Natural killer cell (primary cell): ENCODE data around the gene TGFBI. TPM values are rescaled to one million over a fixed set of nuclear protein-coding genes. Genes with fewer than 3 reads are reported as not detected.

Experiments used
- ATAC-seq, 3 donors: fragments of 150-1000 bp in 2 of 3; fragments of 200-7000 bp in 1 of 3; cut with Tn5 transposase; 1 replicate in 1 of 3; 2 replicates in 2 of 3; pipeline ENCODE4 v1.10.0; 2021; ENCODE audit warnings: mild to moderate bottlenecking in 2 of 3, moderate library complexity in 2 of 3
- DNase-seq, 2 donors: peaks; one replicate each; pipeline versions ENCODE4 v3.0.0 to v3.0.0-alpha.2; 2013 to 2021; ENCODE audit warnings: mixed read lengths in 1 of 2
- H3K27ac ChIP-seq: one replicate; pipeline ENCODE4 v1.5.1; 2013; ENCODE audit warnings: mild to moderate bottlenecking, low read length
- H3K27me3 ChIP-seq: one replicate; pipeline ENCODE4 v1.6.1; 2013; ENCODE audit warnings: low read length; ENCODE audit not compliant: control insufficient read depth, insufficient read depth
- H3K36me3 ChIP-seq: one replicate; pipeline ENCODE4 v1.6.1; 2013; ENCODE audit warnings: low read length; ENCODE audit not compliant: control insufficient read depth, insufficient read depth
- H3K4me1 ChIP-seq: one replicate; pipeline ENCODE4 v1.6.1; 2013; ENCODE audit warnings: low read length; ENCODE audit not compliant: control insufficient read depth, insufficient read depth
- H3K4me3 ChIP-seq: one replicate; pipeline ENCODE4 v1.5.1; 2013; ENCODE audit warnings: low read length
- H3K9me3 ChIP-seq: one replicate; pipeline ENCODE4 v1.6.1; 2013; ENCODE audit warnings: low read length; ENCODE audit not compliant: control insufficient read depth, insufficient read depth
- H3K27ac Mint-ChIP-seq, 2 donors: one replicate each; pipeline ENCODE4 v1.8.0; 2022; ENCODE audit warnings: mild to moderate bottlenecking in 2 of 2, mixed read lengths in 2 of 2, moderate library complexity in 1 of 2
- H3K27me3 Mint-ChIP-seq, 2 donors: one replicate each; pipeline ENCODE4 v1.8.0; 2022; ENCODE audit warnings: low read depth in 2 of 2, mixed read lengths in 2 of 2
- H3K36me3 Mint-ChIP-seq: one replicate; pipeline ENCODE4 v1.8.0; 2022; ENCODE audit warnings: mixed read lengths
- H3K4me1 Mint-ChIP-seq, 2 donors: one replicate each; pipeline ENCODE4 v1.8.0; 2022; ENCODE audit warnings: mixed read lengths in 2 of 2
- H3K4me3 Mint-ChIP-seq: one replicate; pipeline ENCODE4 v1.8.0; 2022; ENCODE audit warnings: mild to moderate bottlenecking, moderate library complexity, mixed read lengths
- H3K9me3 Mint-ChIP-seq, 2 donors: one replicate each; pipeline ENCODE4 v1.8.0; 2022; ENCODE audit warnings: mixed read lengths in 2 of 2
- CTCF ChIP-seq: fragments of 200-600 bp; IDR thresholded peaks from one replicate; pipeline ENCODE4 v1.8.0; 2022; ENCODE audit warnings: antibody characterized with exemption
- WGBS: methylation state at CpG from one replicate; pipeline ENCODE4 v1.1.7; 2013; ENCODE audit warnings: missing lambda C conversion rate; ENCODE audit not compliant: insufficient coverage; 5-methylcytosine and 5-hydroxymethylcytosine counted together
- intact Hi-C: fragments of 100-400 bp; cut with micrococcal nuclease; formaldehyde crosslinking; loops from one replicate; pipeline ENCODE4 v1.14.2; 2022
- total RNA-seq, 4 donors: library from RNA; stranded (reverse); fragments of 120-200 nt in 1 of 4; gene quantifications; one replicate each; pipeline versions ENCODE4 v1.2.3 to v1.2.4, GENCODE V29; 2013 to 2022

Gene TGFBI
- total RNA-seq, 3 donors from 2014 or later (not counting 1 experiment from before 2014, with no cell fraction given), result 6.7 to 19.6 (median 18.5) TPM

- no peak for TF ChIP-seq CTCF
Measured at GRCh38 chr5:136052692-136053335, 24.0 kb downstream of the TGFBI start.

GRCh38 chr5:136053336-136054141 is 24.8 kb downstream of the TGFBI start:
- no peak overlapping the region for H3K4me3 ChIP-seq
- Mint-ChIP-seq H3K27me3 (peaks cover 10 to 26% of the 10 kb centered on the region in 2 donors), H3K9me3 (no peaks in the 10 kb centered on the region), H3K36me3 (no peaks in the 10 kb centered on the region), H3K27ac (no peak overlapping the region), H3K4me3 (no peak overlapping the region), H3K4me1 (no peaks in the 10 kb centered on the region)
- intact Hi-C loops, result no loop called here
- no peak overlapping the region for H3K27ac ChIP-seq
- no peaks in the 10 kb centered on the region for H3K4me1 ChIP-seq
- TF ChIP-seq CTCF, result no peak
- 95% methylated on average over 5 of the region's 6 CpGs for WGBS
- no peak for ATAC-seq
- H3K9me3 ChIP-seq, result no peaks in the 10 kb centered on the region
- no peak for DNase-seq
- no peaks in the 10 kb centered on the region for H3K36me3 ChIP-seq
- H3K27me3 ChIP-seq, result no peaks in the 10 kb centered on the region

More at GRCh38 chr5:136052692-136053335, 24.0 kb downstream of the TGFBI start:
- Histone ChIP-seq H3K36me3 (no peaks in the 10 kb centered on the region), H3K27ac (no peak overlapping the region), H3K9me3 (no peaks in the 10 kb centered on the region), H3K27me3 (no peaks in the 10 kb centered on the region), H3K4me3 (no peak overlapping the region), H3K4me1 (no peaks in the 10 kb centered on the region)
- Mint-ChIP-seq H3K9me3 (no peaks in the 10 kb centered on the region), H3K4me1 (no peaks in the 10 kb centered on the region), H3K36me3 (no peaks in the 10 kb centered on the region), H3K27me3 (peaks cover 10 to 22% of the 10 kb centered on the region in 2 donors), H3K4me3 (no peak overlapping the region), H3K27ac (no peak overlapping the region)
- DNase-seq, result no peak
- 89% methylated on average over 13 of the region's 13 CpGs for WGBS
- intact Hi-C loops, result no loop called here
- no peak for ATAC-seq

DNA sequence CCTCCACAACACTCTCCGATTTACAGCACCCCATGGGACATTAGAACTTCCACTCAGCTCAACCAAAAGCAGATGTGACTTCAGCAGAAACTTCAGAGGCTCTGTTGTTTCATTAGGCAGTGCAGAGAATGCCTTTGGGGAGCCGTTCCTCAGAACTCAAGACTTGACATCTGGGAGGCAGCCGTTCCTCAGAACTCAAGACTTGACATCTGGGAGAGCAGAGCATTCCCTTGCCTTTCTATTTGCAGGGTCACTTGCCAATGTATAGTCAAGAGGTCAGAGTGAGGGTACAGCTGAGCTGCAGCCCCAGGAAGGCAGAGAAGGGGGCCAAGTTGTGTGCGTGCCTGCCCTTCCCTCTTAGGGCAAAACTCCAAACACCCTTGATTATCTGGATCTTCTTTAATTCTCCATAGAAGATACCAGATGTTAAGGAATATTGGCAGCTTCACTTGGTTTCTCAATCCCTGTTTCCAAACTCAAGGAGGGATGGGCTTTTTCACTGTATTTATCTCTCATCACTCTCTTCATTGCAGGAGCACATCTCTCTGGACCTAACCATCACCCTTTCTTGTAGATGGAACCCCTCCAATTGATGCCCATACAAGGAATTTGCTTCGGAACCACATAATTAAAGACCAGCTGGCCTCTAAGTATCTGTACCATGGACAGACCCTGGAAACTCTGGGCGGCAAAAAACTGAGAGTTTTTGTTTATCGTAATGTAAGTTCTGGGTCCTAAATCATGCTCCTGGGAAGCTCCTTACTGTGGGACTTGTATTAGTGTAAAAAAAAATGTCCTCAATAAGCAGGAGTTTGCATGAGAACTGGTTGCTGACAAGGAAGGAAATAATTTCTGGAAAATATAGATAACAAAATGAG is 25.6 kb downstream of the TGFBI start:
- Histone ChIP-seq H3K4me3 (no peak overlapping the region), H3K36me3 (no peaks in the 10 kb centered on the region), H3K27me3 (no peaks in the 10 kb centered on the region), H3K9me3 (no peaks in the 10 kb centered on the region), H3K4me1 (no peaks in the 10 kb centered on the region), H3K27ac (no peak overlapping the region)
- no peak overlapping the region for H3K4me3 Mint-ChIP-seq
- 92% methylated on average over 6 of the region's 7 CpGs for WGBS
- no peak overlapping the region for H3K27ac Mint-ChIP-seq
- DNase-seq (no peak), ATAC-seq (no peak)
- H3K4me1 Mint-ChIP-seq, result no peaks in the 10 kb centered on the region
- intact Hi-C loops, result no loop called here
- no peaks in the 10 kb centered on the region for H3K9me3 Mint-ChIP-seq
- TF ChIP-seq CTCF, result no peak
- H3K36me3 Mint-ChIP-seq, result no peaks in the 10 kb centered on the region
- H3K27me3 Mint-ChIP-seq, result peaks cover 12 to 26% of the 10 kb centered on the region in 2 donors
